HG02610 (cell line): ENCODE data around the gene ZNF740.
"Not testable (repeated sequence)": the region's sequence is repeated elsewhere in the genome, so short reads cannot be mapped to it uniquely, and the experiment has no call there.

Experiments used
- ATAC-seq: cut with Tn5 transposase; IDR thresholded peaks from one replicate; pipeline ENCODE4 v1.9.1; 2021; ENCODE audit warnings: mild to moderate bottlenecking, moderate library complexity; ENCODE audit not compliant: unreplicated experiment

ZNF740 gene, protein sequence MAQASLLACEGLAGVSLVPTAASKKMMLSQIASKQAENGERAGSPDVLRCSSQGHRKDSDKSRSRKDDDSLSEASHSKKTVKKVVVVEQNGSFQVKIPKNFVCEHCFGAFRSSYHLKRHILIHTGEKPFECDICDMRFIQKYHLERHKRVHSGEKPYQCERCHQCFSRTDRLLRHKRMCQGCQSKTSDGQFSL

GRCh38 chr12:53180220-53180930, at the start of gene ZNF740, which contains the start of gene CSAD:
Gene ZNF740, plus strand, starts transcription at chr12:53180722. Its CDS starts 1,262 bp downstream, at chr12:53181984.
Gene CSAD, minus strand, starts transcription at chr12:53180925. Its CDS starts 7,455 bp downstream, at chr12:53173470.
- ATAC-seq: peak; percentile 95

GRCh38 chr12:53131844-53132243, 48.7 kb upstream of the ZNF740 start:
- no peak for ATAC-seq

- no peak for ATAC-seq
Measured at GRCh38 chr12:53133722-53134121, 46.8 kb upstream of the ZNF740 start.

GRCh38 chr12:53143355-53143754, 37.2 kb upstream of the ZNF740 start:
- ATAC-seq: no peak

DNA sequence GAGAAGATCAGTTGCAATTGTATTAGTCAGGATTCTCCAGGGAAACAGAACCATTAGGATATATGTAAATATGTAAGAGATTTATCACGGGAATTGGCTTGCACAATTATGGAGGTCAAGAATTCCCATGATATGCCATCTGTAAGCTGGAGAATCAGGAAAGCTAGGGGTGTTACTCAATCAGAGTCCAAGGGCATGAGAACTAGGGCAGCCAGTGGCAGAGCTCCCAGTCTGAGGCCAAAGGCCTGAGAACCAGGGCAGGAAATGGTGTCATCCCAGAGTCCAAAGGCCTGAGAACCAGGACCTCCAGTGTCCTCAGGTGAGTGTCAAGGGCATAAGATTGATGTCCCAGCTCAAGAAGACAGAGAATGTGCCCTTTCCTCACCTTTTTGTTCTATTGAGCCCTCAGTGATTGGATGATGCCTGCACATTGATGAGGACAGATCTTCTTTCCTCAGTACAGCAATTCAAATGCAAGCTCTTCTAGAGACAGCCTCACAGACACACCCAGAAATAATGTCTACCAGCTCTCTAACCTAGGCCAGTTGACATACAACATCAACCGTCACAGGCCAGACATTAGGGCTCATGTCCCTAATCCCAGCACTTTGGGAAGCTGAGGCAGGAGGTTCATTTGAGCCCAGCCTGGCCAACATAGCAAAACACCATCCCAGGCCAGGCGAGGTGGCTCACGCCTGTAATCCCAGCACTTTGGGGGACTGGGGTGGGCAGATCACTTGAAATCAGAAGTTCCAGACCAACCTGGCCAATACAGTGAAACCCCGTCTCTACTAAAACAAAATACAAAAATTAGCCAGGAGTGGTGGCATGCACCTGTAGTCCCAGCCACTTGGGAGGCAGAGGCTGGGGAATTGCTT, 34.9 kb upstream of the ZNF740 start:
- no peak for ATAC-seq

DNA sequence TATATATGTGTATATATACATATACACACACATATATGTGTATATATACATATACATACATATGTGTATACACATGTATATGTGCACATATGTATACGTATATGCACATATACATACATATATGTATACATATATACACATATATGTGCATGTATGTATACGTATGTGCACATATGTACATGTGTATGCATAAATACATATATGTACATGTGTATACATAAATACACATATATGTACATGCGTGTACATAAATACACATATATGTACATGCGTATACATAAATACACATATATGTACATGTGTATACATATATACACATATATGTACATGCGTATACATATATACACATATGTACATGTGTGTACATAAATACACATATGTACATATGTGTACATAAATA, 33.3 kb upstream of the ZNF740 start:
- ATAC-seq: no peak

- no peak for ATAC-seq
Measured at GRCh38 chr12:53147653-53148052, 32.9 kb upstream of the ZNF740 start.

DNA sequence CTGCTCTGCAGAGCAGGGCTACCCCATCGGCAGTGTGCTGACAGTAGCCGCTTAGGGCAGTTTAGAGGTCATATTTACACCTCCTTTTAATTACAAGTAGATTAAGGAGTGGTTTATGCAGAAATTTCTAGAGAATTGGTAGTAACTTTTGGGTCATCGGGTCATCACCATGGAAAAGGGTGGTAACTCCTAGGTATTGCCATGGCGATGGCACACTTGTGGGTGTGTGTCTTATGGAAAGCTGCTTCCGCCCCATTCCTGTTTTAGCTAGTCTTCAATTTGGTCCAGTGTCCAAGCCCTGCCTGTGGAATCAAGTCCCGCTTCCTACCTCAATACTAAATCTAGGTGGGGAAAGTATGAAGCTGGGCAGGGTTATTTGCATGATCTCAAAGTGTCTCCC, 29.5 kb upstream of the ZNF740 start:
- ATAC-seq: no peak

- ATAC-seq: no peak
Measured at GRCh38 chr12:53152390-53152789, 28.1 kb upstream of the ZNF740 start.

DNA sequence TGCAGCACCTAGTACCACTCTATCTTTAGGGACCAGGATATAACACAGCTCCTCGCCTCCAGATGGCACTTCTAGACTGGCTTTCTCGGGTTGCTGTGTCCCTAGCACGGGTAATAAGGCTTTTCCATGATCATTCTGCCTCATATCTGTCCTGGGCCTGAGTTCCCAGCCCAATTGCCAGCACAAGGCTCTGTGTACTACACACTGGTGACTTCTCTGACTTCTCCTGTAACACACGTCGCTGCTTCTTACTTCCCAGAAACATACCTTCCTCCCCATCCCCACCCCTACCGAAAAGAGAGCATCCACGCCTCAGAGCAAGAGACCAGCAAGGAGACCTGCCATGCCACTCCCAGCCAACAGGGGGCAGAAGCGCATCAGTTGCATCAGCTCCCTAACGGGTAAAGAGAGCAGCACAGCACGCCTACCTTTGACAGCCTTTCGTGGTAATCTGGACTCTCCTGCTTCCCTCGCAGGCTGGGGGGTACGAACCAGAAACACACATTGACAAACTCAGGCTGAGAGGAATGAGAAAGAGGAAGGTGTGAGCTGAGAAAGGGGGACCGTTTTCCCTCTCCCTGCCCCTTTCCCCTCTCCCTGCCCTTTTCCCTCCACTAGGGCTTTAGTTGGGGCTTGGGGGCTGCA, 21.2 kb upstream of the ZNF740 start:
- ATAC-seq: peak; percentile 69

DNA sequence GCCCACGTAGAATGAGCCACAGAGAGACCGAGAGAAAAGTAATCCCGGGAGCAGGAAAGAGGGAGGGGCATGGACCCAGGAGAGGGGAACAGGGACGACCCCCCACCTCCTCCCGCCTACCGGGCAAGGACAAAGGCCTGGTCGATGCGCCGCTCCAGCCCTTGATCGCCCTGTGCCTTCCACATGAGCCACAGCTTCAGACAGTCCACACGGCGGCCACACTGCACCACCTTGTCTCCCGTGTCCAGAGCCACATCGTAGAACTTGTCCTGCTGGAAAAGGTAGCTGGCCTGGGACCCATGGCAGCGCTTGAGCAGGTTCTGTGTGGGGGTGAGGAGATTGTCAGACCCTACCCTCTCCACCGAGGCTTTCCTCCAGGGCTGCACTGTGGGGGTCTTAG, 20.5 kb upstream of the ZNF740 start:
- ATAC-seq: no peak

DNA sequence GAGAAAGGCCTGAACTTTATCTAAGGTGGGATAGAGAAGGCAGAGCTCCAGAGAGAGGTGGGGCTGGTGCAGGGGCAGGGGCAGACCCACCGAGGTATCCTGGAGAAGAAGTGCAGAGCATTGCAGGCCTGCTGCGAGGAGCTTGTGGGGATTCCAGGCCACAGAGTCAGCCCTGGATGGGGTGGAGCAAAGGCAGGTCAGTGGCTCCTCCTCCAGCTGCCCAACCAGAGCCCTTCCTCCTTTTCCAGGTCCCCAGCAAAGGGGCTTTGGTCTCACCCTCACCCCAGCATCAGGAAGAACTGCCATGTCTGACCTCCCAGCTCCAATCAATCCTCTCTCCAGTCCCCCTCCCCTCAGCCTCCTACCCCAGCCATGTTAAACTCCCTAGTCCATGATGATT, 19.8 kb upstream of the ZNF740 start:
- no peak for ATAC-seq

DNA sequence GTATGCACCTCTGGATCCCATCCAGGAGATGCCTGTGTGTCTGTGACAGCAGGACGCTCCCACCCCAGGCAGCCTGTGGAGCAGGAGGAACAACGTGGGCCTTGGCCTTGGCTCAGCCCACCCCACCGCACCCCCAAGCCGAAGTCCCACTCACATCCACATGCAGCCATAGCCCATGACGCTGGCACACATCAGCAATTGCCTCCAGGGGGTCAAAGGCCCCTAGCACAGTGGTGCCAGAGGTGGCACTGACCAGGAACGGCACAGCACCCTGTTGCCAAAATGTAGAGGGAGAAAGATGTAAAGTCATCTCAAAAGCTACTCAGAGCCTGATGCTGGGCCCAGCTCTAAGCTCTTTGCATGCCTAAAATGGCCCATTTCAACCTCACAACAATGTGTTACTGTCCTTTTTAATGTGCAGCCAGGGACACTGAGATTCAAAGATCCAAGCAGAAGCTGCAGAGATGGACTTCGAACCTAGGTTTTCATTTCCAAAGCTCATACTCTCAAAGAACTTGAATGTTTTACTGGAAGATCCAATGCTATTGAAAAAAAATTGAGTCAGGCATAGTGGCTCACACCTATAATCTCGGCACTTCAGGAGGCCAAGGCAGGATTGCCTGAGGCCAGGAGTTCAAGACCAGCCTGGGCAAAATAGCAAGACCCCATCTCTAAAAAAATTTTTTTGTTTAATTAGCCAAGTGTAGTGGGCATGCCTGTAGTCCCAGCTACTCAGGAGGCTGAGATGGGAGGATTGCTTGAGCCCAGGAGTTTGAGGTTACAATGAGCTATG, 19.2 kb upstream of the ZNF740 start:
- ATAC-seq: no peak

DNA sequence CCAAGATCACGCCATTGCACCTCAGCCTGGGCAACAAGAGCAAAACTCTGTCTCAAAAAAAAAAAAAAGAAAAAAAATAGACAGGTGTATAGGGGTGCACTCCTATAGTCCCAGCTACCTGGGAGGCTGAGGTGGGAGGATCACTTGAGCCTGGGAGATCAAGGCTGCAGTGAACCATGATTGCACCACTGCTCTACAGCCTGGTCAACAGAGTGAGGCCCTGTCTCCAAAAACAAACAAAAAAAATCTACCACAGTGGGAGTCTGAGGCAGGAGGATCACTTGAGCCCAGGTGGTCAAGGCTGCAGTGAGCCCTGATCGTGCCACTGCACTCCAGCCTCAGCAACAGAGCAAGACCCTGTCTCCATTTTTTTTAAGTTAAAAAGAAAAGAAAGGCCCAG, 17.5 kb upstream of the ZNF740 start:
- not testable (repeated sequence) for ATAC-seq

GRCh38 chr12:53166837-53167236, 13.7 kb upstream of the ZNF740 start:
- no peak for ATAC-seq

- ATAC-seq: no peak
Measured at GRCh38 chr12:53169644-53170043, 10.9 kb upstream of the ZNF740 start.

GRCh38 chr12:53170215-53170614, 10.3 kb upstream of the ZNF740 start:
- ATAC-seq: no peak

- ATAC-seq: no peak
Measured at GRCh38 chr12:53170876-53171724, 9.4 kb upstream of the ZNF740 start.

DNA sequence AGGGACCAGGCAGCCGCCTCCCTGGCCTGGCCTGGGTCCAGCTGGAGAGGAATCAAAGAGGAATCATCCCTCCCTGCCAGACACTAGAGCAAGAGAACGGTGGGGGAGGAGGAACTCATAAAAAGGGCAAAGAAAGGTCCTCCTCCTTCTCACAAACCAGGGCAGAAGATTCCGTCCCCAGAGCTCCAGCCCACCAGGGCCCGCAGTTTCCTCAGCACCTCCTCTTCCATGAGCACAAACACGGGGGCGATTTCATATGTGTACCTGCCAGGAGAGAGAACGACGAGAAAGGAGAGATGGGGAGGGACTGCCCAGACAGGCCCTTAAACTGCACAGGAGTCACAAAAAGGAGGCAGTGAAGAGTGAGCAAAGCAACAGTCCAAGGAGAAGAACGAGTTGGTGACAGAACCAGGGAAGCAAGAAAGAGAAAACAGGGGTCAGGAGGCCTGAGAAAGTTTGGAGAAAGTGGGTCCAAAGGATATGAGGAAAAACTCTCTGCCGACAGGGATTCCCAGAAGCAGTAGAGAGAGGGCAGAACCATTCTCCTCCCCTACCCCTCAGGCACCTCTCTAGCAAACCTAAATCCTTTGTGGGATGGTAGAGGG, 8.7 kb upstream of the ZNF740 start:
- no peak for ATAC-seq
